ENCODE results near the gene MAP3K13. TPM values are rescaled to one million over a fixed set of nuclear protein-coding genes. Genes with fewer than 3 reads are reported as not detected.

MAP3K13 gene
- total RNA-seq, 4 donors from 2014 or later: 8.8 to 47.8 (median 17.2) TPM

DNA sequence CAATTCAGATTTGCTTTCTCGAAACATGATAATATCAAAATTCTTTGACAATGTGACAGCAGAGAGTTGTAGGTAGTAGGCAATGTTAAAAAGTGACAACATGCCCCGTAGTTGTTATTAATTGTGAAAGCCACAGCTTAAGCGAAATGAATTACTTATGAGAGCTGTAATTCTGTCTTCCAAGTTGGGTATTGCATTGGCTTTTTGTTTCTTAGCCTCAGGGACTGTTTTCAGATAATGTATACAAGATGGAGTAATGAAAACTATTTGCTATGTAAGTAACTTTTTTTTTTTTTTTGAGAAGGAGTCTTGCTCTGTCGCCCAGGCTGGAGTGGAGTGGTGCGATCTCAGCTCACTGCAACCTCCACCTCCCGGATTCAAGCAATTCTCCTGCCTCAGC is 43.1 kb upstream of the MAP3K13 start:
- intact Hi-C loops (cut with DNase I; ENCODE audit: low total_unique reads): no loop called here
- TF ChIP-seq CTCF (IDR thresholded peaks at IDR 0.05) (no peak), POLR2A (IDR thresholded peaks at IDR 0.05) (no peak)
- Histone ChIP-seq H3K27me3 (no peaks in the 10 kb centered on the region), H3K9me3 (no peaks in the 10 kb centered on the region), H3K4me1 (no peaks in the 10 kb centered on the region), H3K4me3 (no peak overlapping the region), H3K36me3 (no peaks in the 10 kb centered on the region), H3K27ac (no peak overlapping the region)
- no peak for DNase-seq

DNA sequence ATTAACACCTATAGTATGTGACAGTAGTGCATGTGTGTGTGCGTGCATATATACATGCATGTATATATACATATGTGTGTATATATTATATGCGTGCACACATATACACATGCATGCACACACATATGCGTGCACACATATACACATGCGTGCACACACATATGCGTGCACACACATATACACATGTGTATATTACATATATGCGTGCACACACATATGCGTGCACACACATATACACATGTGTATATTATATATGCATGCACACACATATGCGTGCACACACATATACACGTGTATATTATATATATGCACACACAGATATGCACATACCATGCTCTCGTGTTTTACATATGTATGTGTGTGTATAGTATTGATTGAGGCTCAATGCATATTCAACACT is 42.0 kb upstream of the MAP3K13 start:
- Histone ChIP-seq H3K27ac (no peak overlapping the region), H3K4me1 (no peaks in the 10 kb centered on the region), H3K27me3 (no peaks in the 10 kb centered on the region), H3K36me3 (no peaks in the 10 kb centered on the region), H3K9me3 (no peaks in the 10 kb centered on the region), H3K4me3 (no peak overlapping the region)
- intact Hi-C loops (cut with DNase I; ENCODE audit: low total_unique reads): no loop called here
- TF ChIP-seq CTCF (IDR thresholded peaks at IDR 0.05) (no peak), POLR2A (IDR thresholded peaks at IDR 0.05) (no peak)
- DNase-seq: no peak

DNA sequence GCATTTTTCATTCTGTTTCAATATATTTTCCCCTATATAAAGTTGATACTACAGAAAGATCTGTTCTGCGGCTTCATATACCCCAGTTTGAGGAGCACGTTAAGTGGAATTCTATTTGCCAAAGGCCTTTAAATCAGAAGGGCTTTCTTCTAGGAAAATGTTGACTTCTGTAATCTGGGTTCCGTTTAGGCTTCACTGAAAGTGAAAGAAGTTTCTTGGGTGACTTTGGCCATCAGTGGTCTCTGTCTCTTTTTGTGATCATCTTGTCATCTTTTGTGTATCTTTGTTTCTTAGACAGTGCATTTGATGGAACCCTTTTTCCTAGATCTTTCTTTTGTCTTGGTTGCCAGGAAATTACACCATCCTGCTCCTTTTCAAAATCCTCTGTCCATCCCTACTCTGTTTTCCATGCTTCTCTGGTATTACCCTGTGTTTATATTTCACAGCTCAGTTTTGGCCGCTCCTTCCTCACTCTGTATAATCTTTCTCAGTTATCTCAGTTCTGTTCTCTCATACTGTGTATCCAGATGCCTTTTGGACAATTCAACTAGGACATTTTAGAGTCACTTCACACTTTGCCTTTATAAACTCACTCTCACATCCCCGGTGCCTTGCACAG is 40.7 kb upstream of the MAP3K13 start:
- H3K27ac ChIP-seq: no peak overlapping the region
- intact Hi-C loops (cut with DNase I; ENCODE audit: low total_unique reads): no loop called here
- no peaks in the 10 kb centered on the region for H3K36me3 ChIP-seq
- no peak for TF ChIP-seq CTCF (IDR thresholded peaks at IDR 0.05)
- no peak for TF ChIP-seq POLR2A (IDR thresholded peaks at IDR 0.05)
- DNase-seq: no peak
- no peaks in the 10 kb centered on the region for H3K27me3 ChIP-seq
- H3K9me3 ChIP-seq: no peaks in the 10 kb centered on the region
- no peak overlapping the region for H3K4me3 ChIP-seq
- H3K4me1 ChIP-seq: no peaks in the 10 kb centered on the region

GRCh38 chr3:185325946-185326791 is 36.8 kb upstream of the MAP3K13 start:
- intact Hi-C loops (cut with DNase I; ENCODE audit: low total_unique reads): no loop called here
- H3K27me3 ChIP-seq: no peaks in the 10 kb centered on the region
- H3K27ac ChIP-seq: no peak overlapping the region
- no peak for TF ChIP-seq POLR2A (IDR thresholded peaks at IDR 0.05)
- no peak for TF ChIP-seq CTCF (IDR thresholded peaks at IDR 0.05)
- no peaks in the 10 kb centered on the region for H3K4me1 ChIP-seq
- H3K9me3 ChIP-seq: no peaks in the 10 kb centered on the region
- H3K4me3 ChIP-seq: no peak overlapping the region
- no peak for DNase-seq
- no peaks in the 10 kb centered on the region for H3K36me3 ChIP-seq

GRCh38 chr3:185327062-185327461 is 35.9 kb upstream of the MAP3K13 start:
- DNase-seq: no peak
- no peaks in the 10 kb centered on the region for H3K27me3 ChIP-seq
- H3K27ac ChIP-seq: no peak overlapping the region

More at GRCh38 chr3:185327062-185327461, 35.9 kb upstream of the MAP3K13 start:
- no peak for TF ChIP-seq CTCF (IDR thresholded peaks at IDR 0.05)
- TF ChIP-seq POLR2A (IDR thresholded peaks at IDR 0.05): no peak
- H3K4me1 ChIP-seq: no peaks in the 10 kb centered on the region
- H3K9me3 ChIP-seq: no peaks in the 10 kb centered on the region
- H3K4me3 ChIP-seq: no peak overlapping the region
- H3K36me3 ChIP-seq: no peaks in the 10 kb centered on the region
- intact Hi-C loops (cut with DNase I; ENCODE audit: low total_unique reads): no loop called here

Measured in uterus (tissue), 4 donors.